HEK293 (cell line): Measurements from ENCODE around the gene GPHA2.

Experiments used
- CTCF ChIA-PET: fragments of 350-600 bp; formaldehyde crosslinking; extraction: SDS; loops from one replicate; lab custom pipeline; 2021; ENCODE audit warnings: antibody characterized with exemption; lab: Yijun Ruan, JAX
- POLR2A ChIA-PET: fragments of 300-600 bp; formaldehyde crosslinking; extraction: SDS; loops from one replicate; lab custom pipeline; 2020; ENCODE audit warnings: antibody characterized with exemption, inconsistent platforms; lab: Yijun Ruan, JAX
- H3K27ac ChIP-seq: fragments of 200-500 bp; sonication (Bioruptor generic); 2 replicates; pipeline ENCODE4 v1.5.1; 2014; ENCODE audit warnings: low read depth, low read length, control low read depth, inconsistent platforms; ENCODE audit errors: extremely low read depth
- H3K36me3 ChIP-seq, 2 experiments: fragments of 200-500 bp in 1 of 2; sonication (Bioruptor generic) in 1 of 2; 1 replicate in 1 of 2; 2 replicates in 1 of 2; pipeline ENCODE4 v1.5.1; 2014 to 2017; ENCODE audit warnings: inconsistent platforms in 2 of 2, low read length in 2 of 2; ENCODE audit not compliant: control insufficient read depth in 2 of 2, insufficient read depth in 1 of 2
- H3K4me1 ChIP-seq: fragments of 200-500 bp; sonication (Bioruptor generic); 2 replicates; pipeline ENCODE4 v1.5.1; 2014; ENCODE audit warnings: mild to moderate bottlenecking, low read length, inconsistent platforms; ENCODE audit not compliant: control insufficient read depth, insufficient read depth
- H3K4me3 ChIP-seq: 2 replicates; pipeline ENCODE4 v1.5.1; 2011; ENCODE audit warnings: low read depth, mild to moderate bottlenecking, control low read depth, low read length, moderate library complexity
- H3K9me3 ChIP-seq: fragments of 200-500 bp; sonication (Bioruptor generic); 2 replicates; pipeline ENCODE4 v1.5.1; 2014; ENCODE audit warnings: low read depth, low read length, inconsistent platforms; ENCODE audit not compliant: control insufficient read depth, insufficient read depth
- BCL11B ChIP-seq: fragments of 450-650 bp; formaldehyde crosslinking; IDR thresholded peaks from 2 replicates; pipeline ENCODE4 v1.5.1; 2016; ENCODE audit warnings: low read depth, missing biosample characterization, missing genetic modification characterization
- GFI1B ChIP-seq: fragments of 450-650 bp; formaldehyde crosslinking; IDR thresholded peaks from 2 replicates; pipeline ENCODE4 v1.5.1; 2016; ENCODE audit warnings: missing biosample characterization, missing genetic modification characterization
- GLIS2 ChIP-seq: fragments of 450-650 bp; formaldehyde crosslinking; IDR thresholded peaks from 2 replicates; pipeline ENCODE4 v1.5.1; 2016; ENCODE audit warnings: missing biosample characterization, missing genetic modification characterization
- SP3 ChIP-seq: fragments of 450-650 bp; formaldehyde crosslinking; IDR thresholded peaks from 2 replicates; pipeline ENCODE4 v1.5.1; 2016; ENCODE audit warnings: missing biosample characterization, missing genetic modification characterization
- ZBTB48 ChIP-seq: fragments of 450-650 bp; formaldehyde crosslinking; IDR thresholded peaks from 2 replicates; pipeline ENCODE4 v1.5.1; 2016; ENCODE audit warnings: missing biosample characterization, missing genetic modification characterization
- ZNF140 ChIP-seq: fragments of 450-650 bp; formaldehyde crosslinking; IDR thresholded peaks from 2 replicates; pipeline ENCODE4 v1.5.1; 2016; ENCODE audit warnings: missing biosample characterization, missing genetic modification characterization
- ZNF433 ChIP-seq: fragments of 450-650 bp; formaldehyde crosslinking; IDR thresholded peaks from 2 replicates; pipeline ENCODE4 v1.5.1; 2016; ENCODE audit warnings: missing biosample characterization, missing genetic modification characterization, low read depth
- ZNF48 ChIP-seq: fragments of 450-650 bp; formaldehyde crosslinking; IDR thresholded peaks from 2 replicates; pipeline ENCODE4 v1.5.1; 2016; ENCODE audit warnings: missing biosample characterization, missing genetic modification characterization
- ZNF513 ChIP-seq: fragments of 450-650 bp; IDR thresholded peaks from 2 replicates; pipeline ENCODE4 v1.5.1; 2018; ENCODE audit warnings: missing biosample characterization, missing genetic modification characterization
- ZNF555 ChIP-seq: fragments of 450-650 bp; formaldehyde crosslinking; conservative IDR thresholded peaks from 2 replicates; pipeline ENCODE4 v1.5.1; 2017; ENCODE audit warnings: missing biosample characterization, mild to moderate bottlenecking, missing genetic modification characterization, inconsistent platforms
- ZNF747 ChIP-seq: fragments of 450-650 bp; formaldehyde crosslinking; IDR thresholded peaks from 2 replicates; pipeline ENCODE4 v1.5.1; 2016; ENCODE audit warnings: missing biosample characterization, missing genetic modification characterization
- ZNF792 ChIP-seq: fragments of 450-650 bp; formaldehyde crosslinking; IDR thresholded peaks from 2 replicates; pipeline ENCODE4 v1.5.1; 2016; ENCODE audit warnings: missing biosample characterization, missing genetic modification characterization
- ZSCAN4 ChIP-seq: fragments of 450-650 bp; formaldehyde crosslinking; IDR thresholded peaks from 2 replicates; pipeline ENCODE4 v1.5.1; 2017; ENCODE audit warnings: missing biosample characterization, missing genetic modification characterization
- TF ChIP-seq, protein P1 (sequence below): fragments of 450-650 bp; formaldehyde crosslinking; optimal IDR thresholded peaks from 2 replicates; pipeline ENCODE3; 2016; ENCODE audit warnings: missing biosample characterization, mild to moderate bottlenecking, missing genetic modification characterization
- TF ChIP-seq, protein P2 (sequence below): fragments of 450-650 bp; formaldehyde crosslinking; IDR thresholded peaks from 2 replicates; pipeline ENCODE4 v1.5.1; 2016; ENCODE audit warnings: missing biosample characterization, missing genetic modification characterization, borderline replicate concordance
- TF ChIP-seq, protein P3 (sequence below): fragments of 450-650 bp; formaldehyde crosslinking; IDR thresholded peaks from 2 replicates; pipeline ENCODE4 v1.5.1; 2017; ENCODE audit warnings: missing biosample characterization, missing genetic modification characterization
- TF ChIP-seq, protein P4 (sequence below): fragments of 450-650 bp; formaldehyde crosslinking; IDR thresholded peaks from 2 replicates; pipeline ENCODE4 v1.5.1; 2016; ENCODE audit warnings: missing biosample characterization, missing genetic modification characterization, low read depth

Gene GPHA2

GRCh38 chr11:64930340-64930739 lies 5.4 kb downstream of the GPHA2 start:
- ChIA-PET CTCF (interaction anchor here (0.6 to 0.8 kb wide), 3 partner anchors 36 to 147 kb away, joined by 3 to 4 read pairs (median 3); partner anchors contain the start of gene ARL2), POLR2A (no interaction called here)
- H3K36me3 ChIP-seq, result peaks cover 0 to 75% of the 10 kb centered on the region in 2 experiments; a peak in 1 of 3 replicates

GRCh38 chr11:64929625-64930024 lies 6.1 kb downstream of the GPHA2 start:
- no peaks in the 10 kb centered on the region for H3K4me1 ChIP-seq
- no peaks in the 10 kb centered on the region for H3K9me3 ChIP-seq
- CTCF ChIA-PET, result interaction anchor here (0.7 kb wide), 1 partner anchor 84 kb away, joined by 3 read pairs; the partner anchor contains the start of gene ARL2
- H3K27ac ChIP-seq, result no peak overlapping the region
- no peak overlapping the region for H3K4me3 ChIP-seq
- H3K36me3 ChIP-seq, result peaks cover 0 to 68% of the 10 kb centered on the region in 2 experiments; a peak in 1 of 3 replicates
- POLR2A ChIA-PET, result no interaction called here
- TF ChIP-seq, protein P1, sequence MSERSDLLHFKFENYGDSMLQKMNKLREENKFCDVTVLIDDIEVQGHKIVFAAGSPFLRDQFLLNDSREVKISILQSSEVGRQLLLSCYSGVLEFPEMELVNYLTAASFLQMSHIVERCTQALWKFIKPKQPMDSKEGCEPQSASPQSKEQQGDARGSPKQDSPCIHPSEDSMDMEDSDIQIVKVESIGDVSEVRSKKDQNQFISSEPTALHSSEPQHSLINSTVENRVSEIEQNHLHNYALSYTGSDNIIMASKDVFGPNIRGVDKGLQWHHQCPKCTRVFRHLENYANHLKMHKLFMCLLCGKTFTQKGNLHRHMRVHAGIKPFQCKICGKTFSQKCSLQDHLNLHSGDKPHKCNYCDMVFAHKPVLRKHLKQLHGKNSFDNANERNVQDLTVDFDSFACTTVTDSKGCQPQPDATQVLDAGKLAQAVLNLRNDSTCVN, result no peak
- no peak for TF ChIP-seq GFI1B (tag by site-specific recombination)
- TF ChIP-seq ZNF48 (tag by site-specific recombination), result no peak
- TF ChIP-seq ZNF747, result no peak
- no peak for TF ChIP-seq ZNF513 (tag by site-specific recombination)
- TF ChIP-seq BCL11B, result no peak

More at GRCh38 chr11:64930340-64930739, 5.4 kb downstream of the GPHA2 start:
- no peak overlapping the region for H3K27ac ChIP-seq
- no peak for TF ChIP-seq SP3 (tag by site-specific recombination)
- TF ChIP-seq GLIS2 (tag by site-specific recombination), result no peak
- TF ChIP-seq, protein P2, sequence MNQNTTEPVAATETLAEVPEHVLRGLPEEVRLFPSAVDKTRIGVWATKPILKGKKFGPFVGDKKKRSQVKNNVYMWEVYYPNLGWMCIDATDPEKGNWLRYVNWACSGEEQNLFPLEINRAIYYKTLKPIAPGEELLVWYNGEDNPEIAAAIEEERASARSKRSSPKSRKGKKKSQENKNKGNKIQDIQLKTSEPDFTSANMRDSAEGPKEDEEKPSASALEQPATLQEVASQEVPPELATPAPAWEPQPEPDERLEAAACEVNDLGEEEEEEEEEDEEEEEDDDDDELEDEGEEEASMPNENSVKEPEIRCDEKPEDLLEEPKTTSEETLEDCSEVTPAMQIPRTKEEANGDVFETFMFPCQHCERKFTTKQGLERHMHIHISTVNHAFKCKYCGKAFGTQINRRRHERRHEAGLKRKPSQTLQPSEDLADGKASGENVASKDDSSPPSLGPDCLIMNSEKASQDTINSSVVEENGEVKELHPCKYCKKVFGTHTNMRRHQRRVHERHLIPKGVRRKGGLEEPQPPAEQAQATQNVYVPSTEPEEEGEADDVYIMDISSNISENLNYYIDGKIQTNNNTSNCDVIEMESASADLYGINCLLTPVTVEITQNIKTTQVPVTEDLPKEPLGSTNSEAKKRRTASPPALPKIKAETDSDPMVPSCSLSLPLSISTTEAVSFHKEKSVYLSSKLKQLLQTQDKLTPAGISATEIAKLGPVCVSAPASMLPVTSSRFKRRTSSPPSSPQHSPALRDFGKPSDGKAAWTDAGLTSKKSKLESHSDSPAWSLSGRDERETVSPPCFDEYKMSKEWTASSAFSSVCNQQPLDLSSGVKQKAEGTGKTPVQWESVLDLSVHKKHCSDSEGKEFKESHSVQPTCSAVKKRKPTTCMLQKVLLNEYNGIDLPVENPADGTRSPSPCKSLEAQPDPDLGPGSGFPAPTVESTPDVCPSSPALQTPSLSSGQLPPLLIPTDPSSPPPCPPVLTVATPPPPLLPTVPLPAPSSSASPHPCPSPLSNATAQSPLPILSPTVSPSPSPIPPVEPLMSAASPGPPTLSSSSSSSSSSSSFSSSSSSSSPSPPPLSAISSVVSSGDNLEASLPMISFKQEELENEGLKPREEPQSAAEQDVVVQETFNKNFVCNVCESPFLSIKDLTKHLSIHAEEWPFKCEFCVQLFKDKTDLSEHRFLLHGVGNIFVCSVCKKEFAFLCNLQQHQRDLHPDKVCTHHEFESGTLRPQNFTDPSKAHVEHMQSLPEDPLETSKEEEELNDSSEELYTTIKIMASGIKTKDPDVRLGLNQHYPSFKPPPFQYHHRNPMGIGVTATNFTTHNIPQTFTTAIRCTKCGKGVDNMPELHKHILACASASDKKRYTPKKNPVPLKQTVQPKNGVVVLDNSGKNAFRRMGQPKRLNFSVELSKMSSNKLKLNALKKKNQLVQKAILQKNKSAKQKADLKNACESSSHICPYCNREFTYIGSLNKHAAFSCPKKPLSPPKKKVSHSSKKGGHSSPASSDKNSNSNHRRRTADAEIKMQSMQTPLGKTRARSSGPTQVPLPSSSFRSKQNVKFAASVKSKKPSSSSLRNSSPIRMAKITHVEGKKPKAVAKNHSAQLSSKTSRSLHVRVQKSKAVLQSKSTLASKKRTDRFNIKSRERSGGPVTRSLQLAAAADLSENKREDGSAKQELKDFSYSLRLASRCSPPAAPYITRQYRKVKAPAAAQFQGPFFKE (tag by site-specific recombination), result no peak
- TF ChIP-seq ZNF433 (tag by site-specific recombination), result no peak
- TF ChIP-seq ZNF792 (tag by site-specific recombination), result no peak
- TF ChIP-seq, protein P3, sequence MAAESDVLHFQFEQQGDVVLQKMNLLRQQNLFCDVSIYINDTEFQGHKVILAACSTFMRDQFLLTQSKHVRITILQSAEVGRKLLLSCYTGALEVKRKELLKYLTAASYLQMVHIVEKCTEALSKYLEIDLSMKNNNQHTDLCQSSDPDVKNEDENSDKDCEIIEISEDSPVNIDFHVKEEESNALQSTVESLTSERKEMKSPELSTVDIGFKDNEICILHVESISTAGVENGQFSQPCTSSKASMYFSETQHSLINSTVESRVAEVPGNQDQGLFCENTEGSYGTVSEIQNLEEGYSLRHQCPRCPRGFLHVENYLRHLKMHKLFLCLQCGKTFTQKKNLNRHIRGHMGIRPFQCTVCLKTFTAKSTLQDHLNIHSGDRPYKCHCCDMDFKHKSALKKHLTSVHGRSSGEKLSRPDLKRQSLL (tag by site-specific recombination), result no peak
- TF ChIP-seq ZNF555 (tag by site-specific recombination), result no peak
- no peak for TF ChIP-seq ZNF140 (tag by site-specific recombination)
- TF ChIP-seq, protein P4, sequence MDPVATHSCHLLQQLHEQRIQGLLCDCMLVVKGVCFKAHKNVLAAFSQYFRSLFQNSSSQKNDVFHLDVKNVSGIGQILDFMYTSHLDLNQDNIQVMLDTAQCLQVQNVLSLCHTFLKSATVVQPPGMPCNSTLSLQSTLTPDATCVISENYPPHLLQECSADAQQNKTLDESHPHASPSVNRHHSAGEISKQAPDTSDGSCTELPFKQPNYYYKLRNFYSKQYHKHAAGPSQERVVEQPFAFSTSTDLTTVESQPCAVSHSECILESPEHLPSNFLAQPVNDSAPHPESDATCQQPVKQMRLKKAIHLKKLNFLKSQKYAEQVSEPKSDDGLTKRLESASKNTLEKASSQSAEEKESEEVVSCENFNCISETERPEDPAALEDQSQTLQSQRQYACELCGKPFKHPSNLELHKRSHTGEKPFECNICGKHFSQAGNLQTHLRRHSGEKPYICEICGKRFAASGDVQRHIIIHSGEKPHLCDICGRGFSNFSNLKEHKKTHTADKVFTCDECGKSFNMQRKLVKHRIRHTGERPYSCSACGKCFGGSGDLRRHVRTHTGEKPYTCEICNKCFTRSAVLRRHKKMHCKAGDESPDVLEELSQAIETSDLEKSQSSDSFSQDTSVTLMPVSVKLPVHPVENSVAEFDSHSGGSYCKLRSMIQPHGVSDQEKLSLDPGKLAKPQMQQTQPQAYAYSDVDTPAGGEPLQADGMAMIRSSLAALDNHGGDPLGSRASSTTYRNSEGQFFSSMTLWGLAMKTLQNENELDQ (tag by site-specific recombination), result no peak
- TF ChIP-seq ZSCAN4 (tag by site-specific recombination), result no peak
- no peak for TF ChIP-seq ZBTB48 (tag by site-specific recombination)
- no peaks in the 10 kb centered on the region for H3K9me3 ChIP-seq
- H3K4me1 ChIP-seq, result no peaks in the 10 kb centered on the region
- no peak overlapping the region for H3K4me3 ChIP-seq
